ENCODE data around the gene WSCD2.

Gene WSCD2

DNA sequence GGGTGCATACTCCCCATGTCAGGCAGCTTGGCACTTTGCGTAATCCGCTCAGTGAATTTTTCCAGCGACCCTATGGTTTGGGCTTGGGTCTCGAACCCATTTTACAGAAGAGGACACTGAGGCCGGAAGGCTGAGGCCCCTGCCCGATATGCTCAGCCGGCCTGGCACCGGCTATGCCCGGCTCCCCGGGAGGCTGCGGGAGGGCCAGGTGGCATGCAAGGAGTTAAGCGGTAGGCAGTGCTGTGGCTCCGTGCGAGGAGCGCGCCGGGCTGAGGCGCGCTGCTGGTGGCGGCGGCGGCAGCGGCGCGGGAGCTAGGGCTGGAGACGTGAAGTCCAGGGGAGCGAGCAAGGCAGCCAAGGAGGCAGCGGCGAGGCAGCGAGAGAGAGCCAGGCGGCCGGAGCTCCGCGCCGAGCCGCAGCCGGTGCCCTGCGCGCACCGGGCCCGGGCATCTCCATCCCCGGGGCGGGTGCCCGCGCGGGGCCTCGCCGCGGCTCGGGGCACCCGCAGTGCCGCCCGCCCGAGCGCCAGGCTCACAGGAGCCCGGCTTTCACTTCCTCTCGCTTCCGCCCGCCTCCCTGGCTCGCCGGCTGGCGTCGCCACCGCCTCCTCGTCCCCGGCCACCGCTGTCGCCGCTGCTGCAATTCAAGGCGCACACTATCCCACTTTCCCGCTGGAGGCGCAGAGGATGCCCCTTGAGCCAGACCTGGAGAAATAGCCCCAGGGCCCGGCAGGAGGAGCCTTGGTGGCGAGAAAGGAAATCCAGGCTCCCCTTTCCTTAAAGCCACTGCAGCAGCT, at the start of gene WSCD2:
Gene WSCD2 (plus strand): TSS at position 272 of the 796 bp plus-strand sequence. CDS start 66,545 bp downstream, outside the sequence.
- no peaks in the 10 kb centered on the region for H3K36me3 ChIP-seq
- H3K27ac ChIP-seq: no peak within 1 kb of the TSS
- no peaks in the 10 kb centered on the region for H3K9me3 ChIP-seq
- no peaks in the 10 kb centered on the region for H3K4me1 ChIP-seq (ENCODE audit: control insufficient read depth in 1 of 2, insufficient read depth in 1 of 2, low read depth in 1 of 2, low read length in 1 of 2)
- H3K4me3 ChIP-seq (ENCODE audit: low read depth in 1 of 2, low read length in 1 of 2): no peak within 1 kb of the TSS
- H3K27me3 ChIP-seq: peaks cover 93% of the 10 kb centered on the region
- TF ChIP-seq, protein P1, sequence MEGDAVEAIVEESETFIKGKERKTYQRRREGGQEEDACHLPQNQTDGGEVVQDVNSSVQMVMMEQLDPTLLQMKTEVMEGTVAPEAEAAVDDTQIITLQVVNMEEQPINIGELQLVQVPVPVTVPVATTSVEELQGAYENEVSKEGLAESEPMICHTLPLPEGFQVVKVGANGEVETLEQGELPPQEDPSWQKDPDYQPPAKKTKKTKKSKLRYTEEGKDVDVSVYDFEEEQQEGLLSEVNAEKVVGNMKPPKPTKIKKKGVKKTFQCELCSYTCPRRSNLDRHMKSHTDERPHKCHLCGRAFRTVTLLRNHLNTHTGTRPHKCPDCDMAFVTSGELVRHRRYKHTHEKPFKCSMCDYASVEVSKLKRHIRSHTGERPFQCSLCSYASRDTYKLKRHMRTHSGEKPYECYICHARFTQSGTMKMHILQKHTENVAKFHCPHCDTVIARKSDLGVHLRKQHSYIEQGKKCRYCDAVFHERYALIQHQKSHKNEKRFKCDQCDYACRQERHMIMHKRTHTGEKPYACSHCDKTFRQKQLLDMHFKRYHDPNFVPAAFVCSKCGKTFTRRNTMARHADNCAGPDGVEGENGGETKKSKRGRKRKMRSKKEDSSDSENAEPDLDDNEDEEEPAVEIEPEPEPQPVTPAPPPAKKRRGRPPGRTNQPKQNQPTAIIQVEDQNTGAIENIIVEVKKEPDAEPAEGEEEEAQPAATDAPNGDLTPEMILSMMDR (IDR thresholded peaks at IDR 0.05): no peak

DNA sequence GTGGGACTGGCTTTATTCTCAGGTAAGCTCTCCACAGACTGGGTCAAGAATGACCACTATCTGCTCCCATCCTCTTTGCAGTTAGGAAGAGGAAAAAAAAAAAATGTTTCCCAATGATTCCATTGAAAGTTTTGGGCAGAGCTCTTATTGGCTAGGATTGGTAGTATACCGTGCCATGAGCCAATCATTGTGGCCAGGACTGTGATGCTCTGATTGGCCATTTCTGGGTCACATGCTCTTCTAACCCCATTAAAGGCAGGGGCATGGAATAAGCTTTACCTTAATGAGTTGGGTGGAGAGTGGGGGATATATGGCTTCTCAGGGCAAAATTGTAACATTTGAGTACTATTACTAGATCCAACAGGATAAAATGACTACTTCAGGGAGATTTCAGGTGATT, 49.4 kb upstream of the WSCD2 start:
- H3K4me3 ChIP-seq (ENCODE audit: low read depth in 1 of 2, low read length in 1 of 2): no peak overlapping the region
- no peaks in the 10 kb centered on the region for H3K9me3 ChIP-seq
- no peak overlapping the region for H3K27ac ChIP-seq
- H3K4me1 ChIP-seq (ENCODE audit: control insufficient read depth in 1 of 2, insufficient read depth in 1 of 2, low read depth in 1 of 2, low read length in 1 of 2): no peaks in the 10 kb centered on the region
- no peaks in the 10 kb centered on the region for H3K36me3 ChIP-seq
- no peaks in the 10 kb centered on the region for H3K27me3 ChIP-seq
- TF ChIP-seq, protein P1 (IDR thresholded peaks at IDR 0.05): no peak

DNA sequence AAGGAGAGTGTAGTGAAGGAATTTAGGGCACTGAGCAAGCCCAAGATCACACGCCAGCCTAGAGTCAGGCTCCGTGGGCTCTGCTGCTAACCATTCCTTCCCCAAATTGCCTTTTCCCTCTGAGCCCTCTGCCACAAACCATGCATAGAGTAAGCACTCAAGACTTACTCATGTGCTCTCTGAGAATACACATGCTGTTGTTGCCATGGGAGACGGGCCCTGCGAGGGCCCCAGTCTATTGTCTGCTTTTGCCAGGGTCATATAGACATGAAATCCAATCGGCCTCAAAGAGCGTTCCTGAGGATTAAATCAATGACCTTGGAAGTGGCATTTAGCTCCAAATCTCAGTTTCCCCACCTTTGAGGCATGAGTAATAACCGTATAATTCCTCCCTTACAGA, 48.7 kb upstream of the WSCD2 start:
- Histone ChIP-seq H3K4me3 (ENCODE audit: low read depth in 1 of 2, low read length in 1 of 2) (no peak overlapping the region), H3K9me3 (no peaks in the 10 kb centered on the region), H3K4me1 (ENCODE audit: control insufficient read depth in 1 of 2, insufficient read depth in 1 of 2, low read depth in 1 of 2, low read length in 1 of 2) (no peaks in the 10 kb centered on the region), H3K27me3 (no peaks in the 10 kb centered on the region), H3K36me3 (no peaks in the 10 kb centered on the region), H3K27ac (no peak overlapping the region)
- TF ChIP-seq, protein P1 (IDR thresholded peaks at IDR 0.05): no peak

DNA sequence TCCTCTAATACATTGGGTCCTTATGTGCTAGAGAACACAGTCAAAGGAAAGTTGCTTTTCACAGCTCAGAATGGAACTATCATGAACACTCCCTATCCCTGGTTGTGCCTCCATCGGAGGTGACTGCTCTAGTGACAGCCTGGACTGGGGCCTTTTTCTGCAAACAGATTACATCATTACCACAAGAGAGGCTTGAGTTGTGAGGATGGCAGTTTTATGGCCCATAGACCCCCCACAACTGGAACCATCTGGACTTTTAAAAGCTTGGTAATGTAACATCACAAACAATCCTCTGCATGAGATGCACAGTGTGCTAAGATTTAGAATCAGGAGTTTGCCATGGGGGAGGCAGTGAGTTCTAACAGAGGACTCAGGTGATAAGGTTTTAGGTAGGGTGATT, 46.6 kb upstream of the WSCD2 start:
- Histone ChIP-seq H3K9me3 (no peaks in the 10 kb centered on the region), H3K4me3 (ENCODE audit: low read depth in 1 of 2, low read length in 1 of 2) (no peak overlapping the region), H3K4me1 (ENCODE audit: control insufficient read depth in 1 of 2, insufficient read depth in 1 of 2, low read depth in 1 of 2, low read length in 1 of 2) (no peaks in the 10 kb centered on the region), H3K27ac (no peak overlapping the region), H3K27me3 (no peaks in the 10 kb centered on the region), H3K36me3 (no peaks in the 10 kb centered on the region)
- TF ChIP-seq, protein P1 (IDR thresholded peaks at IDR 0.05): no peak

DNA sequence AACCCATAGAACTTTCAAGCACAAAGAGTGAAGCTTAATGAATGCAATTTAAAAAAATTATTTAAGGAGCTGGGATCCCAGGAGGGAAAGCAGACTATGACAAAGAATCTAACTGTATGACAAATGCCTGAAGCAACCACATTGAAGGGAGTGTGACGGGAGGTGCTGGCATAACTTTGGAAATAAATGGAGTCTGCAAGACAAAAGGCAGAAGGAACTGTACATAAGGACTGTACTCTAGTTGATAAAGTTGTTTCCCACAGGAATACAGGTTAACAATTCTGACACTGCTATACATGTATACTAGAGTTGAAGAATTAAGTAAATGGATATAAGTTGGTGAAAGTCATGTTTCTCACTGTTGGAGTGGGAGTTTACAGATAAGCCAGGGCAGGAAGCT, 41.2 kb upstream of the WSCD2 start:
- Histone ChIP-seq H3K36me3 (no peaks in the 10 kb centered on the region), H3K27me3 (no peaks in the 10 kb centered on the region), H3K9me3 (no peaks in the 10 kb centered on the region), H3K27ac (no peak overlapping the region), H3K4me1 (ENCODE audit: control insufficient read depth in 1 of 2, insufficient read depth in 1 of 2, low read depth in 1 of 2, low read length in 1 of 2) (no peaks in the 10 kb centered on the region), H3K4me3 (ENCODE audit: low read depth in 1 of 2, low read length in 1 of 2) (no peak overlapping the region)
- TF ChIP-seq, protein P1 (IDR thresholded peaks at IDR 0.05): no peak
